ENCODE data around the gene MINDY1.

MINDY1 gene

DNA sequence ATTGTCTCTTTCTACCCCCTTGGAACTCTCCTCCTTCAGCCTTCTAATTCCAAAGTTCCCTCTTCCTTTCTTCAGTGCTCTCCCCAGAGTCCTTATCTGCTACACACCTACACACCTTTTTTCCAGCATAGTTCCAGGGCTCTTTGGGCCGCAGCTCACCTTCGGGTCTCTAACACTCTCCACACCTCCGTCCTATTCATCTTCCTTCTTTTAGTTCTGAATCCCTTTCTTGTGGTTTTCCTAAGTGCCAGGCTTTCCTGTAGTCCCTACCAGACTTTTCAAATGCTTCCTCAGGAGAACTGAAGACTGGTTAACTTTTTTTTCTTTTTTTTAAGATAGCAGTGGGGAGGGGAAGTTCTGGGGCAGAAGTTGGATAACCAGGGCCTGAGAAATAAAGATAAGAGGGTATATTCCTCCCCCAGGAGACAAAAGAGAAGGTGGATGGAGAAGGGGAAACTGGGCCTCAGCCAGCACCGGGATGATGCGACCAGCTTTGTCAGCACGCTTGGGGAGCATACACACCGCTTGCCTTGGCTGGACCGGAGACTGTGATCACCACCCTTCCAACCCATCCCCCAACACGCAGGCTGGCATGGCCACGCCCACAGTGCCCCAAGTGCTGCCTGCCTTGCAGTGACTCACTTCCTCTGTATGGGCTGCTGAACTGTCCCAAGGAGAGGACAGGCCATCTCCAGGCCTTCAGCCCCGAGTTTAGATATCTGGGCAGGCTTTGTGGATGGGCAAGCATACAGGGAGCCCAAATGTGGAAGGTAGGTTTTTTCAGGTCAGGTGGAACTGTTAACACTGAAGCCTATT is 29.6 kb downstream of the MINDY1 start:
- peak; percentile 58 for ATAC-seq (ENCODE audit: low read depth)
- H3K27ac ChIP-seq (ENCODE audit: poor library complexity, severe bottlenecking) = peak overlapping the region; percentile 83
- H3K9me3 ChIP-seq (ENCODE audit: severe bottlenecking) = no peaks in the 10 kb centered on the region
- peaks cover 8% of the 10 kb centered on the region; the same call in 1 of the 2 replicates for H3K36me3 ChIP-seq (ENCODE audit: low read depth)
- peaks cover 29% of the 10 kb centered on the region for H3K4me1 ChIP-seq (ENCODE audit: insufficient read depth, poor library complexity, severe bottlenecking)
- H3K4me3 ChIP-seq (ENCODE audit: severe bottlenecking) = no peak overlapping the region
- H3K27me3 ChIP-seq (ENCODE audit: insufficient read depth, poor library complexity, severe bottlenecking) = no peaks in the 10 kb centered on the region
- DNase-seq (ENCODE audit: low spot score) = peak; percentile 89
- TF ChIP-seq, protein P1, sequence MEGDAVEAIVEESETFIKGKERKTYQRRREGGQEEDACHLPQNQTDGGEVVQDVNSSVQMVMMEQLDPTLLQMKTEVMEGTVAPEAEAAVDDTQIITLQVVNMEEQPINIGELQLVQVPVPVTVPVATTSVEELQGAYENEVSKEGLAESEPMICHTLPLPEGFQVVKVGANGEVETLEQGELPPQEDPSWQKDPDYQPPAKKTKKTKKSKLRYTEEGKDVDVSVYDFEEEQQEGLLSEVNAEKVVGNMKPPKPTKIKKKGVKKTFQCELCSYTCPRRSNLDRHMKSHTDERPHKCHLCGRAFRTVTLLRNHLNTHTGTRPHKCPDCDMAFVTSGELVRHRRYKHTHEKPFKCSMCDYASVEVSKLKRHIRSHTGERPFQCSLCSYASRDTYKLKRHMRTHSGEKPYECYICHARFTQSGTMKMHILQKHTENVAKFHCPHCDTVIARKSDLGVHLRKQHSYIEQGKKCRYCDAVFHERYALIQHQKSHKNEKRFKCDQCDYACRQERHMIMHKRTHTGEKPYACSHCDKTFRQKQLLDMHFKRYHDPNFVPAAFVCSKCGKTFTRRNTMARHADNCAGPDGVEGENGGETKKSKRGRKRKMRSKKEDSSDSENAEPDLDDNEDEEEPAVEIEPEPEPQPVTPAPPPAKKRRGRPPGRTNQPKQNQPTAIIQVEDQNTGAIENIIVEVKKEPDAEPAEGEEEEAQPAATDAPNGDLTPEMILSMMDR (IDR thresholded peaks at IDR 0.05; ENCODE audit: poor library complexity, severe bottlenecking) = no peak

- H3K4me1 ChIP-seq (ENCODE audit: insufficient read depth, poor library complexity, severe bottlenecking) = peaks cover 30% of the 10 kb centered on the region
- no peak for DNase-seq (ENCODE audit: low spot score)
- H3K9me3 ChIP-seq (ENCODE audit: severe bottlenecking) = no peaks in the 10 kb centered on the region
- H3K36me3 ChIP-seq (ENCODE audit: low read depth) = peaks cover 9% of the 10 kb centered on the region; the same call in 1 of the 2 replicates
- no peak for ATAC-seq (ENCODE audit: low read depth)
- H3K27ac ChIP-seq (ENCODE audit: poor library complexity, severe bottlenecking) = peak overlapping the region; percentile 83
- no peaks in the 10 kb centered on the region for H3K27me3 ChIP-seq (ENCODE audit: insufficient read depth, poor library complexity, severe bottlenecking)
- TF ChIP-seq, protein P1 (IDR thresholded peaks at IDR 0.05; ENCODE audit: poor library complexity, severe bottlenecking) = no peak
- no peak overlapping the region for H3K4me3 ChIP-seq (ENCODE audit: severe bottlenecking)
Observed at GRCh38 chr1:150976401-150976821, 30.3 kb downstream of the MINDY1 start.

- no peaks in the 10 kb centered on the region for H3K9me3 ChIP-seq (ENCODE audit: severe bottlenecking)
- peak within 1 kb of the TSS; percentile 100 for H3K4me3 ChIP-seq (ENCODE audit: severe bottlenecking)
- peak; percentile 63 for ATAC-seq (ENCODE audit: low read depth)
- peaks cover 29% of the 10 kb centered on the region for H3K4me1 ChIP-seq (ENCODE audit: insufficient read depth, poor library complexity, severe bottlenecking)
- DNase-seq (ENCODE audit: low spot score) = peak; percentile 75
- H3K27ac ChIP-seq (ENCODE audit: poor library complexity, severe bottlenecking) = peak within 1 kb of the TSS; percentile 79
- H3K27me3 ChIP-seq (ENCODE audit: insufficient read depth, poor library complexity, severe bottlenecking) = no peaks in the 10 kb centered on the region
- H3K36me3 ChIP-seq (ENCODE audit: low read depth) = peaks cover 11% of the 10 kb centered on the region; the same call in 1 of the 2 replicates
- TF ChIP-seq, protein P1 (IDR thresholded peaks at IDR 0.05; ENCODE audit: poor library complexity, severe bottlenecking) = no peak
Observed at GRCh38 chr1:150974580-150975478, 31.9 kb downstream of the MINDY1 start, which contains the start of gene CERS2. TSS of gene CERS2 (minus strand) at chr1:150974835. CDS start at chr1:150969090, 5,745 bp downstream.

- ATAC-seq (ENCODE audit: low read depth) (peak; percentile 41), DNase-seq (ENCODE audit: low spot score) (no peak)
- Histone ChIP-seq H3K4me3 (ENCODE audit: severe bottlenecking) (peak overlapping the region; percentile 100), H3K27ac (ENCODE audit: poor library complexity, severe bottlenecking) (peak overlapping the region; percentile 79), H3K27me3 (ENCODE audit: insufficient read depth, poor library complexity, severe bottlenecking) (no peaks in the 10 kb centered on the region), H3K36me3 (ENCODE audit: low read depth) (peaks cover 16% of the 10 kb centered on the region), H3K9me3 (ENCODE audit: severe bottlenecking) (no peaks in the 10 kb centered on the region), H3K4me1 (ENCODE audit: insufficient read depth, poor library complexity, severe bottlenecking) (peaks cover 29% of the 10 kb centered on the region)
- TF ChIP-seq, protein P1 (IDR thresholded peaks at IDR 0.05; ENCODE audit: poor library complexity, severe bottlenecking) = no peak
Observed at GRCh38 chr1:150973836-150974579, 32.7 kb downstream of the MINDY1 start.
